Trophoblast cell (in vitro differentiated cells and primary cell): Measurements from ENCODE around the gene GCLC.

Experiments used
- DNase-seq, 2 donors: peaks; one replicate each; pipeline ENCODE4 v3.0.0-alpha.2; 2016
- H2AFZ ChIP-seq: 2 replicates; pipeline ENCODE4 v1.6.1; 2013; ENCODE audit warnings: low read length, moderate library complexity, mild to moderate bottlenecking; ENCODE audit not compliant: insufficient read depth, poor library complexity
- H2AK5ac ChIP-seq: 2 replicates; pipeline ENCODE4 v1.6.1; 2013; ENCODE audit warnings: mild to moderate bottlenecking, low read length
- H2BK120ac ChIP-seq: 2 replicates; pipeline ENCODE4 v1.6.1; 2013; ENCODE audit warnings: low read length, mild to moderate bottlenecking, moderate library complexity; ENCODE audit not compliant: insufficient read depth, poor library complexity
- H2BK12ac ChIP-seq: 2 replicates; pipeline ENCODE4 v1.6.1; 2013; ENCODE audit warnings: mild to moderate bottlenecking, low read length, moderate library complexity
- H2BK5ac ChIP-seq: 2 replicates; pipeline ENCODE4 v1.6.1; 2013; ENCODE audit warnings: low read length, low read depth, moderate library complexity, mild to moderate bottlenecking; ENCODE audit not compliant: poor library complexity
- H3K14ac ChIP-seq: 2 replicates; pipeline ENCODE4 v1.6.1; 2013; ENCODE audit warnings: mild to moderate bottlenecking, low read length
- H3K18ac ChIP-seq: 2 replicates; pipeline ENCODE4 v1.6.1; 2013; ENCODE audit warnings: mild to moderate bottlenecking, low read length
- H3K23ac ChIP-seq: 2 replicates; pipeline ENCODE4 v1.6.1; 2013; ENCODE audit warnings: low read length
- H3K27ac ChIP-seq: 2 replicates; pipeline ENCODE4 v1.5.1; 2013; ENCODE audit warnings: low read depth, mild to moderate bottlenecking, inconsistent platforms, low read length, moderate library complexity
- H3K27me3 ChIP-seq: 2 replicates; pipeline ENCODE4 v1.6.1; 2013; ENCODE audit warnings: inconsistent platforms, mild to moderate bottlenecking, low read length, moderate library complexity; ENCODE audit not compliant: insufficient read depth
- H3K36me3 ChIP-seq, 2 experiments: 1 replicate in 1 of 2; 2 replicates in 1 of 2; pipeline ENCODE4 v1.6.1; 2013; ENCODE audit warnings: low read length in 2 of 2, mild to moderate bottlenecking in 2 of 2, moderate library complexity in 1 of 2; ENCODE audit not compliant: insufficient read depth in 2 of 2, control insufficient read depth in 1 of 2
- H3K4ac ChIP-seq: 2 replicates; pipeline ENCODE4 v1.6.1; 2013; ENCODE audit warnings: low read depth, mild to moderate bottlenecking, low read length, moderate library complexity
- H3K4me1 ChIP-seq, 2 experiments: 1 replicate in 1 of 2; 2 replicates in 1 of 2; pipeline ENCODE4 v1.6.1; 2013; ENCODE audit warnings: low read length in 2 of 2, mild to moderate bottlenecking in 2 of 2, moderate library complexity in 1 of 2; ENCODE audit not compliant: insufficient read depth in 2 of 2, control insufficient read depth in 1 of 2
- H3K4me2 ChIP-seq: 2 replicates; pipeline ENCODE4 v1.6.1; 2013; ENCODE audit warnings: inconsistent platforms, mild to moderate bottlenecking, low read length, moderate library complexity
- H3K4me3 ChIP-seq: 2 replicates; pipeline ENCODE4 v1.5.1; 2013; ENCODE audit warnings: mild to moderate bottlenecking, low read depth, low read length, inconsistent platforms
- H3K79me1 ChIP-seq: one replicate; pipeline ENCODE4 v1.6.1; 2013; ENCODE audit warnings: low read length
- H3K79me2 ChIP-seq: 2 replicates; pipeline ENCODE4 v1.6.1; 2013; ENCODE audit warnings: low read length, mild to moderate bottlenecking; ENCODE audit not compliant: control insufficient read depth, insufficient read depth, poor library complexity
- H3K9ac ChIP-seq: 2 replicates; pipeline ENCODE4 v1.6.1; 2013; ENCODE audit warnings: mild to moderate bottlenecking, low read length
- H3K9me3 ChIP-seq: 2 replicates; pipeline ENCODE4 v1.6.1; 2013; ENCODE audit warnings: low read depth, mild to moderate bottlenecking, control low read depth, inconsistent platforms, low read length; ENCODE audit not compliant: insufficient read depth
- H4K12ac ChIP-seq: 2 replicates; pipeline ENCODE4 v1.6.1; 2013; ENCODE audit warnings: low read depth, mild to moderate bottlenecking, low read length, moderate library complexity
- H4K8ac ChIP-seq: 2 replicates; pipeline ENCODE4 v1.6.1; 2013; ENCODE audit warnings: low read depth, mild to moderate bottlenecking, low read length, moderate library complexity
- H4K91ac ChIP-seq: one replicate; pipeline ENCODE4 v1.6.1; 2013; ENCODE audit warnings: low read depth, mild to moderate bottlenecking, low read length, moderate library complexity
- WGBS: extraction: QIAGEN DNeasy Blood & Tissue Kit; methylation state at CpG from one replicate; pipeline ENCODE4 v1.1.7; 2013; ENCODE audit warnings: missing lambda C conversion rate; ENCODE audit not compliant: insufficient read length, insufficient coverage; ENCODE audit errors: extremely low coverage; 5-methylcytosine and 5-hydroxymethylcytosine counted together

GCLC gene

GRCh38 chr6:53547811-53548496 is 3.1 kb upstream of the GCLC start:
- peak overlapping the region; percentile 92 for H3K18ac ChIP-seq
- H3K9me3 ChIP-seq, result no peaks in the 10 kb centered on the region
- H2BK12ac ChIP-seq, result peak overlapping the region; percentile 97
- DNase-seq, result peak; percentile 98
- peak overlapping the region; percentile 87 for H3K14ac ChIP-seq
- peak overlapping the region; percentile 91 for H2BK5ac ChIP-seq
- peak overlapping the region; percentile 89 for H4K8ac ChIP-seq
- peak overlapping the region; percentile 97 for H2AFZ ChIP-seq
- H3K23ac ChIP-seq, result no peak overlapping the region
- no peaks in the 10 kb centered on the region for H3K27me3 ChIP-seq
- H2AK5ac ChIP-seq, result peak overlapping the region; percentile 82
- peak overlapping the region; percentile 86 for H4K12ac ChIP-seq
- H2BK120ac ChIP-seq, result peak overlapping the region; percentile 81
- no peaks in the 10 kb centered on the region for H3K36me3 ChIP-seq
- no CpG with 5 or more reads among the region's 57 CpGs for WGBS
- peak overlapping the region; percentile 67 for H3K4me3 ChIP-seq
- H4K91ac ChIP-seq, result peak overlapping the region; percentile 91
- no peak overlapping the region for H3K9ac ChIP-seq
- H3K4ac ChIP-seq, result peak overlapping the region; percentile 11
- peaks cover 15% of the 10 kb centered on the region for H3K79me1 ChIP-seq
- peaks cover 2 to 3% of the 10 kb centered on the region in 2 experiments for H3K4me1 ChIP-seq
- H3K79me2 ChIP-seq, result peaks cover 5% of the 10 kb centered on the region
- peak overlapping the region; percentile 66 for H3K4me2 ChIP-seq
- H3K27ac ChIP-seq, result peak overlapping the region; percentile 73

- H3K9me3 ChIP-seq, result no peaks in the 10 kb centered on the region
- no peaks in the 10 kb centered on the region for H3K27me3 ChIP-seq
- peaks cover 5% of the 10 kb centered on the region for H3K79me2 ChIP-seq
- no peaks in the 10 kb centered on the region for H3K36me3 ChIP-seq
- H2BK120ac ChIP-seq, result no peak overlapping the region
- no peak for DNase-seq
- H3K4me1 ChIP-seq, result peaks cover 2 to 3% of the 10 kb centered on the region in 2 experiments
- H3K4me2 ChIP-seq, result peak overlapping the region; percentile 66
- no peak overlapping the region for H3K4ac ChIP-seq
- no peak overlapping the region for H3K14ac ChIP-seq
- no peak overlapping the region for H4K91ac ChIP-seq
- no peak overlapping the region for H3K9ac ChIP-seq
- H3K23ac ChIP-seq, result no peak overlapping the region
- no peak overlapping the region for H2BK5ac ChIP-seq
- peaks cover 15% of the 10 kb centered on the region for H3K79me1 ChIP-seq
- H3K18ac ChIP-seq, result no peak overlapping the region
- no CpG with 5 or more reads among the region's 12 CpGs for WGBS
- no peak overlapping the region for H2AK5ac ChIP-seq
- H2BK12ac ChIP-seq, result no peak overlapping the region
- no peak overlapping the region for H4K12ac ChIP-seq
- H3K27ac ChIP-seq, result no peak overlapping the region
- H4K8ac ChIP-seq, result peak overlapping the region; percentile 45
- H2AFZ ChIP-seq, result peak overlapping the region; percentile 57
- peak overlapping the region; percentile 67 for H3K4me3 ChIP-seq
Measured at GRCh38 chr6:53547166-53547810, 2.4 kb upstream of the GCLC start.

GRCh38 chr6:53546281-53546680 is 1.4 kb upstream of the GCLC start:
- no peak overlapping the region for H3K23ac ChIP-seq
- no peak overlapping the region for H4K91ac ChIP-seq
- no peak overlapping the region for H4K8ac ChIP-seq
- H2BK120ac ChIP-seq, result no peak overlapping the region
- H2AK5ac ChIP-seq, result no peak overlapping the region
- H3K79me2 ChIP-seq, result peaks cover 5% of the 10 kb centered on the region
- no peak overlapping the region for H3K14ac ChIP-seq
- no peak overlapping the region for H2AFZ ChIP-seq
- H3K4ac ChIP-seq, result no peak overlapping the region
- no peak overlapping the region for H3K4me2 ChIP-seq
- DNase-seq, result no peak
- H2BK5ac ChIP-seq, result no peak overlapping the region
- H4K12ac ChIP-seq, result no peak overlapping the region
- H3K9me3 ChIP-seq, result no peaks in the 10 kb centered on the region
- no peaks in the 10 kb centered on the region for H3K27me3 ChIP-seq
- H3K4me1 ChIP-seq, result peaks cover 2 to 3% of the 10 kb centered on the region in 2 experiments
- no peak overlapping the region for H3K27ac ChIP-seq
- peaks cover 15% of the 10 kb centered on the region for H3K79me1 ChIP-seq
- no peak overlapping the region for H3K9ac ChIP-seq
- H3K36me3 ChIP-seq, result no peaks in the 10 kb centered on the region
- no peak overlapping the region for H3K18ac ChIP-seq
- no peak overlapping the region for H2BK12ac ChIP-seq
- no CpG with 5 or more reads among the region's 2 CpGs for WGBS
- H3K4me3 ChIP-seq, result no peak overlapping the region

GRCh38 chr6:53544217-53544469 is 758 bp downstream of the GCLC start:
- Histone ChIP-seq H4K12ac (no peak overlapping the region), H3K4me2 (peak overlapping the region; percentile 81), H2BK120ac (peak overlapping the region; percentile 16), H3K79me2 (peaks cover 5% of the 10 kb centered on the region), H3K27ac (peak overlapping the region; percentile 79), H3K4me3 (peak overlapping the region; percentile 78), H2AK5ac (no peak overlapping the region), H3K23ac (no peak overlapping the region), H2BK5ac (no peak overlapping the region), H3K18ac (peak overlapping the region; percentile 48), H3K9ac (peak overlapping the region; percentile 57), H2AFZ (peak overlapping the region; percentile 68), H3K36me3 (no peaks in the 10 kb centered on the region), H3K4ac (peak overlapping the region; percentile 25), H4K8ac (peak overlapping the region; percentile 31), H3K14ac (peak overlapping the region; percentile 78), H3K4me1 (peaks cover 2 to 3% of the 10 kb centered on the region in 2 experiments), H2BK12ac (peak overlapping the region; percentile 3), H3K27me3 (no peaks in the 10 kb centered on the region), H3K9me3 (no peaks in the 10 kb centered on the region), H3K79me1 (peaks cover 15% of the 10 kb centered on the region), H4K91ac (peak overlapping the region; percentile 33)
- peak; percentile 9 to 60 for DNase-seq
- no CpG with 5 or more reads among the region's 24 CpGs for WGBS
